Lung (tissue), 12 donors: ENCODE measurements around the gene ADIRF. TPM values are rescaled to one million over a fixed set of nuclear protein-coding genes. Genes with fewer than 3 reads are reported as not detected.

Source experiments
- ATAC-seq: fragments of 200-7000 bp; cut with Tn5 transposase; one replicate; pipeline ENCODE4 v1.9.1; 2020; ENCODE audit warnings: moderate number of reproducible peaks; ENCODE audit not compliant: insufficient read depth, low FRiP score
- DNase-seq, 3 donors: peaks; one replicate each; pipeline ENCODE4 v3.0.0-alpha.2; 2013 to 2017
- H3K27ac ChIP-seq, 2 donors: one replicate each; pipeline ENCODE4 v1.5.1; 2013; ENCODE audit warnings: mild to moderate bottlenecking in 2 of 2, moderate library complexity in 2 of 2, control low read depth in 1 of 2, inconsistent platforms in 1 of 2, low read depth in 1 of 2, low read length in 1 of 2
- H3K27me3 ChIP-seq, 3 donors: one replicate each; pipeline ENCODE4 v1.5.1; 2013; ENCODE audit warnings: low read length in 2 of 3; ENCODE audit not compliant: control insufficient read depth in 3 of 3, insufficient read depth in 3 of 3
- H3K36me3 ChIP-seq, 4 donors: one replicate each; pipeline ENCODE4 v1.5.1; 2013; ENCODE audit warnings: low read length in 4 of 4, mild to moderate bottlenecking in 1 of 4, moderate library complexity in 1 of 4; ENCODE audit not compliant: control insufficient read depth in 4 of 4, insufficient read depth in 4 of 4
- H3K4me1 ChIP-seq, 5 donors: one replicate each; pipeline ENCODE4 v1.5.1; 2013; ENCODE audit warnings: low read length in 5 of 5, mild to moderate bottlenecking in 2 of 5, moderate library complexity in 1 of 5; ENCODE audit not compliant: control insufficient read depth in 5 of 5, insufficient read depth in 5 of 5
- H3K4me3 ChIP-seq: one replicate; pipeline ENCODE4 v1.5.1; 2013; ENCODE audit warnings: mild to moderate bottlenecking, control low read depth, moderate library complexity
- H3K9ac ChIP-seq, 2 donors: one replicate each; pipeline ENCODE4 v1.5.1; 2013; ENCODE audit warnings: low read length in 2 of 2, control low read depth in 1 of 2; ENCODE audit not compliant: insufficient read depth in 1 of 2
- H3K9me3 ChIP-seq, 4 donors: one replicate each; pipeline ENCODE4 v1.5.1; 2013; ENCODE audit warnings: low read length in 3 of 4, mild to moderate bottlenecking in 1 of 4, moderate library complexity in 1 of 4; ENCODE audit not compliant: control insufficient read depth in 4 of 4, insufficient read depth in 3 of 4
- WGBS, 2 donors: extraction: QIAGEN DNeasy Blood & Tissue Kit; methylation state at CpG; one replicate each; pipeline ENCODE4 v1.1.7; 2013; 5-methylcytosine and 5-hydroxymethylcytosine counted together
- polyA plus RNA-seq, 2 donors: library from polyadenylated mRNA; stranded (reverse); fragments of 200-250 nt; gene quantifications; one replicate each; pipeline ENCODE4 v1.2.1, GENCODE V29; 2013
- total RNA-seq, 2 donors: library from RNA; depleted of rRNA in 1 of 2; stranded (reverse); fragments of >200 nt in 1 of 2; gene quantifications; one replicate each; pipeline ENCODE4 v1.2.1, GENCODE V29; 2014 to 2021
- TF ChIP-seq, protein P1 (sequence below): IDR thresholded peaks from 2 replicates; pipeline ENCODE4 v1.5.1; 2012; ENCODE audit warnings: mild to moderate bottlenecking; ENCODE audit errors: control extremely low read depth, extremely low read depth
- donor health status: control.
- donor health status: control.
- donor health status: Bipolar disorder and iron deficiency.
- donor health status: healthy.
- donor health status: DM: yes; HTN: yes; CAD: no.

The ADIRF gene
- total and polyA plus RNA-seq, 4 donors: 61.4 to 597 (median 320) TPM

DNA sequence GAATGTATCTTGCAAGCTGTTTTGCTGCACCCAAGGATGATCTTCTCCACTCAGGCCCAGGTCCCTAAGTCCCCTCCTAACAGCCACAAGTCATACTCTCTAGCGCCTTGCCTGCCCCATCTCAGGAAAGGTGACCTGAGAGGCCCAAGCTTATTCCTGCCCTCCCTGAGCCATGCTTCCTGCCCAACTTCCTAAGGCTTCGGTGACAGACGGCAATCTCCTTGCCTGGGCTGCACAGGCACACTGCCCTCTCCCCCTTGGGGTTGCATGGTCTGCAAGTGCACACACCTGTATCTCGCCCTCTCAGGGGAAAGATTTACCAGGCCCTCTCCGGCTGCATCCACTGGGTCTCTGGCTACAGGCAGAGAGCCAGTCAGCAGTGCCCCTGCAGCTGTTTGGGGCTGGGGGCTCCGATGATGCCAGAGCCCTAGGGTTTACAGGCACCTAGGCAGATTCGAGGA, 771 bp upstream of the ADIRF start:
- Histone ChIP-seq H3K9me3 (no peaks in the 10 kb centered on the region), H3K9ac (no peak overlapping the region), H3K36me3 (no peaks in the 10 kb centered on the region), H3K4me3 (no peak overlapping the region), H3K27me3 (peaks cover 0 to 13% (median 6%) of the 10 kb centered on the region in 3 donors), H3K4me1 (peaks cover 0 to 51% (median 32%) of the 10 kb centered on the region in 5 donors), H3K27ac (peak overlapping the region in 1 of 2 donors; percentile 98)
- TF ChIP-seq, protein P1, sequence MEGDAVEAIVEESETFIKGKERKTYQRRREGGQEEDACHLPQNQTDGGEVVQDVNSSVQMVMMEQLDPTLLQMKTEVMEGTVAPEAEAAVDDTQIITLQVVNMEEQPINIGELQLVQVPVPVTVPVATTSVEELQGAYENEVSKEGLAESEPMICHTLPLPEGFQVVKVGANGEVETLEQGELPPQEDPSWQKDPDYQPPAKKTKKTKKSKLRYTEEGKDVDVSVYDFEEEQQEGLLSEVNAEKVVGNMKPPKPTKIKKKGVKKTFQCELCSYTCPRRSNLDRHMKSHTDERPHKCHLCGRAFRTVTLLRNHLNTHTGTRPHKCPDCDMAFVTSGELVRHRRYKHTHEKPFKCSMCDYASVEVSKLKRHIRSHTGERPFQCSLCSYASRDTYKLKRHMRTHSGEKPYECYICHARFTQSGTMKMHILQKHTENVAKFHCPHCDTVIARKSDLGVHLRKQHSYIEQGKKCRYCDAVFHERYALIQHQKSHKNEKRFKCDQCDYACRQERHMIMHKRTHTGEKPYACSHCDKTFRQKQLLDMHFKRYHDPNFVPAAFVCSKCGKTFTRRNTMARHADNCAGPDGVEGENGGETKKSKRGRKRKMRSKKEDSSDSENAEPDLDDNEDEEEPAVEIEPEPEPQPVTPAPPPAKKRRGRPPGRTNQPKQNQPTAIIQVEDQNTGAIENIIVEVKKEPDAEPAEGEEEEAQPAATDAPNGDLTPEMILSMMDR: no peak
- ATAC-seq: no peak
- WGBS, 2 donors: 68 to 82% methylated on average over 7 of the region's 7 CpGs
- DNase-seq: no peak

DNA sequence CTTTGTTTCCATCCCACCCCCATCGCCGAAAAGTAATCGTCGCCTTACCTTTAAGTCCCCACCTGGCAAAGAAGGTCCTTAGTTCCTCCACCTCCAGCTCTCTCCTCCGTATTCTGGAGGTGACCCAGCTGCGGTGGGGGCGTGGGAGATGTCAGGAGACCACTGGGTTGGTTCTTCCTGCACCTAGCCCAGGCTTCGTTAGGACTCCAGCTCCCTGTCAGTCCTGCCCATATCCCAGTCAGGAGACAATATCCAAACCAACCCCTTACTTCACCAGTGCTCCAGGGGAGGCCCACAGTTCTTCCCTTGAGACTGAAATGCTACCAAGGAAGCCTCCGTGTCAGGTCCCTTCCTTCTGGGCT, 693 bp downstream of the ADIRF start:
- DNase-seq (no peak), ATAC-seq (no peak)
- peak overlapping the region; percentile 45 to 98 for H3K27ac ChIP-seq
- peaks cover 0 to 51% (median 32%) of the 10 kb centered on the region in 5 donors for H3K4me1 ChIP-seq
- peaks cover 0 to 13% (median 6%) of the 10 kb centered on the region in 3 donors for H3K27me3 ChIP-seq
- TF ChIP-seq, protein P1: no peak
- WGBS, 2 donors: 43 to 52% methylated on average over 9 of the region's 9 CpGs
- H3K9ac ChIP-seq: peak overlapping the region in 1 of 2 donors; percentile 23
- H3K4me3 ChIP-seq: peak overlapping the region; percentile 74
- no peaks in the 10 kb centered on the region for H3K36me3 ChIP-seq
- H3K9me3 ChIP-seq: no peaks in the 10 kb centered on the region

GRCh38 chr10:86969421-86970041, 1.2 kb downstream of the ADIRF start:
- peaks cover 0 to 13% (median 6%) of the 10 kb centered on the region in 3 donors for H3K27me3 ChIP-seq
- TF ChIP-seq, protein P1: no peak
- no peak overlapping the region for H3K9ac ChIP-seq
- WGBS, 2 donors: 37 to 64% methylated on average over 7 to 8 of the region's 8 CpGs
- H3K36me3 ChIP-seq: no peaks in the 10 kb centered on the region
- no peaks in the 10 kb centered on the region for H3K9me3 ChIP-seq
- H3K4me3 ChIP-seq: peak overlapping the region; percentile 74
- H3K27ac ChIP-seq: peak overlapping the region; percentile 17 to 98
- peaks cover 0 to 51% (median 35%) of the 10 kb centered on the region in 5 donors for H3K4me1 ChIP-seq
- DNase-seq (peak; percentile 57 to 78 (median 73)), ATAC-seq (no peak)
